SK-N-SH (cell line): Measurements from ENCODE around the gene TMEM255B. TPM values are rescaled to one million over a fixed set of nuclear protein-coding genes. Genes with fewer than 3 reads are reported as not detected.

ENCODE experiments used
- CTCF ChIA-PET: fragments of 300-600, 350-600 bp; formaldehyde crosslinking; extraction: SDS; loops from one replicate; lab custom pipeline; 2021; lab: Yijun Ruan, JAX
- POLR2A ChIA-PET: fragments of 350-600 bp; sonication (Branson Sonifier 250); formaldehyde crosslinking; extraction: SDS; loops from one replicate; lab custom pipeline; 2020; ENCODE audit warnings: antibody characterized with exemption, inconsistent platforms; lab: Yijun Ruan, JAX
- DNase-seq: peaks from one replicate; pipeline ENCODE4 v3.0.0; 2012
- H2AFZ ChIP-seq: fragments of 200-600 bp; sonication (generic); 2 replicates; pipeline ENCODE4 v1.8.1; 2016; ENCODE audit warnings: antibody characterized with exemption, mild to moderate bottlenecking, low read depth
- H3F3A ChIP-seq: fragments of 200-600 bp; sonication (generic); replicated peaks from 2 replicates; pipeline ENCODE3; 2016; ENCODE audit warnings: antibody characterized with exemption, mild to moderate bottlenecking; ENCODE audit not compliant: insufficient read depth
- H3K27ac ChIP-seq, 2 experiments: fragments of 200-500 bp in 1 of 2; fragments of 200-600 bp in 1 of 2; sonication (Bioruptor generic) in 1 of 2; sonication (generic), shearing (Covaris generic) in 1 of 2; 2 replicates each; pipeline versions ENCODE4 v1.5.1 to v1.6.1; 2014 to 2016; ENCODE audit warnings: low read depth in 2 of 2, inconsistent platforms in 1 of 2, low read length in 1 of 2, mild to moderate bottlenecking in 1 of 2, mixed read lengths in 1 of 2
- H3K27me3 ChIP-seq: fragments of 200-600 bp; sonication (generic), shearing (Covaris generic); 2 replicates; pipeline ENCODE4 v1.6.1; 2016; ENCODE audit warnings: mixed run types; ENCODE audit not compliant: insufficient read depth
- H3K36me3 ChIP-seq, 2 experiments: fragments of 200-500 bp in 1 of 2; fragments of 200-600 bp in 1 of 2; sonication (Bioruptor generic) in 1 of 2; sonication (generic) in 1 of 2; replicated peaks in 1 of 2; 2 replicates each; pipeline versions ENCODE3 to v1.5.1; 2014 to 2016; ENCODE audit warnings: low read length in 1 of 2, mild to moderate bottlenecking in 1 of 2; ENCODE audit not compliant: insufficient read depth in 2 of 2, control insufficient read depth in 1 of 2
- H3K4me1 ChIP-seq, 2 experiments: fragments of 200-500 bp in 1 of 2; fragments of 200-600 bp in 1 of 2; sonication (Bioruptor generic) in 1 of 2; sonication (generic), shearing (Covaris generic) in 1 of 2; 2 replicates each; pipeline versions ENCODE4 v1.5.1 to v1.6.1; 2014 to 2016; ENCODE audit warnings: low read depth in 1 of 2, low read length in 1 of 2, mixed run types in 1 of 2; ENCODE audit not compliant: insufficient read depth in 2 of 2, control insufficient read depth in 1 of 2
- H3K4me2 ChIP-seq: fragments of 200-600 bp; sonication (generic), shearing (Covaris generic); 2 replicates; pipeline ENCODE4 v1.6.1; 2017; ENCODE audit warnings: mixed run types
- H3K4me3 ChIP-seq, 2 experiments: fragments of 200-500 bp in 1 of 2; fragments of 200-600 bp in 1 of 2; sonication (Bioruptor generic) in 1 of 2; sonication (generic), shearing (Covaris generic) in 1 of 2; 2 replicates each; pipeline versions ENCODE4 v1.5.1 to v1.8.1; 2014 to 2016; ENCODE audit warnings: low read depth in 2 of 2, inconsistent platforms in 1 of 2, low read length in 1 of 2, mild to moderate bottlenecking in 1 of 2, mixed read lengths in 1 of 2, moderate library complexity in 1 of 2
- H3K79me2 ChIP-seq: fragments of 200-600 bp; sonication (generic); 2 replicates; pipeline ENCODE4 v1.8.1; 2017; ENCODE audit warnings: mild to moderate bottlenecking; ENCODE audit not compliant: insufficient read depth
- H3K9ac ChIP-seq: fragments of 200-600 bp; sonication (generic); 2 replicates; pipeline ENCODE4 v1.6.1; 2017; ENCODE audit warnings: mixed run types
- H3K9me2 ChIP-seq: fragments of 200-600 bp; sonication (generic); 2 replicates; pipeline ENCODE4 v1.6.1; 2017; ENCODE audit warnings: mixed run types
- H3K9me3 ChIP-seq: fragments of 200-600 bp; sonication (generic); 2 replicates; pipeline ENCODE4 v1.6.1; 2017; ENCODE audit warnings: mixed run types, mild to moderate bottlenecking, moderate library complexity
- H4K20me1 ChIP-seq: fragments of 200-600 bp; sonication (generic); 2 replicates; pipeline ENCODE4 v1.6.1; 2017; ENCODE audit warnings: mild to moderate bottlenecking, mixed run types; ENCODE audit not compliant: insufficient read depth
- CHD2 ChIP-seq: fragments of 150-350 bp; IDR thresholded peaks from 2 replicates; pipeline ENCODE4 v1.6.1; 2018; ENCODE audit warnings: low read length; ENCODE audit not compliant: partially characterized antibody
- EZH2phosphoT487 ChIP-seq: fragments of 200-600 bp; sonication (generic); IDR thresholded peaks from 2 replicates; pipeline ENCODE4 v1.6.1; 2017; ENCODE audit warnings: low read depth, mixed run types, mild to moderate bottlenecking, antibody characterized with exemption, moderate library complexity, borderline replicate concordance
- FOXJ3 ChIP-seq: sonication (generic); formaldehyde crosslinking; IDR thresholded peaks from 2 replicates; pipeline ENCODE4 v1.5.1; 2020; ENCODE audit warnings: mild to moderate bottlenecking, missing genetic modification reagents
- FOXM1 ChIP-seq: IDR thresholded peaks from 2 replicates; pipeline ENCODE4 v1.4.0; 2012; ENCODE audit warnings: low read depth, mild to moderate bottlenecking
- GATA2 ChIP-seq: sonication (generic); formaldehyde crosslinking; IDR thresholded peaks from 2 replicates; pipeline ENCODE4 v1.5.0; 2020; ENCODE audit warnings: mild to moderate bottlenecking, missing genetic modification reagents
- NFIC ChIP-seq: IDR thresholded peaks from 2 replicates; pipeline ENCODE4 v1.4.0; 2012; ENCODE audit warnings: borderline replicate concordance
- RXRA ChIP-seq: IDR thresholded peaks from 2 replicates; pipeline ENCODE4 v1.4.0; 2012; ENCODE audit warnings: low read depth, mild to moderate bottlenecking, borderline replicate concordance
- WGBS: methylation state at CpG from one replicate; pipeline ENCODE4 v1.1.6; 2017; ENCODE audit warnings: low lambda C conversion rate; 5-methylcytosine and 5-hydroxymethylcytosine counted together
- polyA plus RNA-seq, 3 experiments: library from polyadenylated mRNA; depleted of rRNA; stranded (reverse); fragments of >200 nt; gene quantifications; 2 replicates each; pipeline ENCODE4 v1.2.3, GENCODE V29; 2012

Gene TMEM255B
- polyA plus RNA-seq, 1 of the 3 experiments (the other 2 are of a cell fraction) = 14.8 TPM

DNA sequence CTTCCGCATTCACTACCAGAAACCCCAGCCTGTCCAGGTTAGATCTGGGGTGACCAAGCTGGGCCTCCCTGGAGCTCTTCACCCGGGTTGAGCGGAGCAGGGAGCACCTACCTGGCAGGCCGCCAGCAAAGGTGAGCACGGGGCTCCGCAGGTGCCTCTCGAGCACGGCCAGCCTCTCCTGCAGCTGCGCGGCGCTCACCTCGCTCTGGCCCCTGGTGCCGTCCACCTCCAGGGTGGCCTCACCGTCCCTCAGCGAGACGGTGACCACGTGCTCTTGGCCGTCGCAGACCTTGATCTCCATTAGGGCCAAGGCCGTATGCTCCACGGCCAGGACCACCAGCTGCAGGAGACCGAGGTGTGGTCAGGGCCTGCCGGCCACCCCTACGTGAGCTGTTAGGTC lies 62.8 kb downstream of the TMEM255B start:
- no peak for DNase-seq
- peak overlapping the region; percentile 53; the same call in 1 of the 2 replicates for H3K9ac ChIP-seq
- peak overlapping the region; percentile 83 for H3K4me2 ChIP-seq
- CTCF ChIA-PET = interaction anchor here (1.0 to 3.6 kb wide), 7 partner anchors 17 to 405 kb away, joined by 3 to 15 read pairs (median 5); partner anchors contain the start of gene GAS6
- no peaks in the 10 kb centered on the region for H3K9me3 ChIP-seq
- no peak for TF ChIP-seq GATA2 (CRISPR knock-in tag)
- peak; percentile 43; the same call in 1 of the 2 replicates for TF ChIP-seq NFIC
- no peaks in the 10 kb centered on the region for H3K27me3 ChIP-seq
- peaks cover 0 to 28% of the 10 kb centered on the region in 2 experiments for H3K36me3 ChIP-seq
- peaks cover 23 to 44% of the 10 kb centered on the region in 2 experiments; a peak in 3 of 4 replicates for H3K4me1 ChIP-seq
- H3K9me2 ChIP-seq = no peaks in the 10 kb centered on the region
- H3K27ac ChIP-seq = peak overlapping the region; percentile 93 to 98
- 0 out of 4 replicates have a peak overlapping the region, but pooled peaks of 1 of the 2 experiments have one; percentile 28 for H3K4me3 ChIP-seq
- H3F3A ChIP-seq = peaks cover 42% of the 10 kb centered on the region
- POLR2A ChIA-PET = interaction anchor here (2.5 kb wide), 1 partner anchor 16 kb away, joined by 8 read pairs; no protein-coding TSS in a partner anchor
- no peaks in the 10 kb centered on the region for H4K20me1 ChIP-seq
- H2AFZ ChIP-seq = no peak overlapping the region
- no peaks in the 10 kb centered on the region; the same call in 1 of the 2 replicates for H3K79me2 ChIP-seq
- 98% methylated on average over 14 of the region's 24 CpGs for WGBS

DNA sequence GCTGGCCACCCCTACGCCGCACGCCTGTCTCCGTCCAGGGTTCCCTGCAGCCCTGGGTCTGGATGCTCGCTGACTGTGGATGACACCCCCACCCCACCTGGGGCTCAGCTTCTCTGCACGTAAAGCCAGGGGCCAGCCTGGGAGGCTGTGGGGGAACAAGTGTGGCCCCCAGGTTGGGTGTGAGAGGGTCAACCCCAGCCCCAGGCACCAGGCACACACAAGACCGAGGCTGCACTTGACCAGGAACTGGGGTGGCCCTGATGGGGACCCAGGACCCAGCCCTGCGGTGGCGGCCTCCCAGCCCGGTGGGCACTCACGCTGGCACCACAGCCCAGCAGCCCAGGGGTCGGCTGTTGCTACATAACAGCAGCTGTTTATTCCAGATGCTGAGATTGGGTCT lies 63.2 kb downstream of the TMEM255B start:
- peak overlapping the region; percentile 93 to 98 for H3K27ac ChIP-seq
- WGBS = no CpG with 5 or more reads among the region's 12 CpGs

DNA sequence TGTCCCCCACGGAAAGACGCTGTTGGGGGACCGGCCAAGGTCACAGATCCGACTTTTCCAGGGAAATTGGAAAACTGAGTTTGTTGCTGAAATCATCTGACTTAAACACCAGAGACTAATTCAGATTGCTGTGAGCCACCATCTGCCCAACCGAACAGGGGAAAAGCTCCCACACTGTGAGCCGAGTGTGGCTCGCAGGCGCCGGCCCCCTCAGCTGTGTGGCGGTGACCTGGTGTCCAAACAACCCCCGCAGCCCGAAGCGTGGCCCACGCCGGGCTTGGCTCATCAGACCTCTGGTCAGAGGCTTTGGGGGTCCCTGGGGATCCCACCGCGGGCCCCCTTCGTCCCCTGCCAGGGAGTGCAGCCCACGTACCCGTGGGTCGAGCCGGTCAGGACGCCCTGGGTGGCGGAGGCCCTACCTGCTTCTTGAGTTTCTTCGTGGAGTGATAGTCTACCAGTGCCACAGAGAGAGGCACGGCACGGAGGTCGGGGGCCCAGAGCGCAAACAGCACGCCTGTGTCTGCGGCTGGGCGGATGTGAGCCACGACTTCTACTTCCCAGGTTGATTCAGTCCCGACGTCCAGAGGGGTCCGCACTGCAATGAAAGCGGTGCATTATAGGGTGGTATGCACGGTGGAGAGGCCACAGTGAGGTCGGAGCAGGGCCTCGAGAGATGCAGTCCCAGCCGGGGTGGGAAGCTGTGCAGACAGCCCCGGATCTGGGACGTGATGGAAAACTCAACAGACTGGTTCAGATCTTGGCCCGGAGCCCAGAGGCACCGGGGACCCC lies 64.1 kb downstream of the TMEM255B start:
- Histone ChIP-seq H3K27me3 (no peaks in the 10 kb centered on the region), H3K9me3 (no peaks in the 10 kb centered on the region), H3K9ac (no peak overlapping the region), H3K4me3 (no peak overlapping the region), H3K9me2 (no peaks in the 10 kb centered on the region), H3K27ac (peak overlapping the region; percentile 93 to 98; a peak in 2 of 4 replicates), H3F3A (peaks cover 37% of the 10 kb centered on the region), H3K36me3 (peaks cover 0 to 36% of the 10 kb centered on the region in 2 experiments), H3K4me2 (no peak overlapping the region), H3K4me1 (peaks cover 22 to 38% of the 10 kb centered on the region in 2 experiments; a peak in 3 of 4 replicates), H2AFZ (no peak overlapping the region), H4K20me1 (no peaks in the 10 kb centered on the region), H3K79me2 (no peaks in the 10 kb centered on the region; the same call in 1 of the 2 replicates)
- ChIA-PET CTCF (interaction anchor here (1.2 kb wide), 1 partner anchor 403 kb away, joined by 3 read pairs; no protein-coding TSS in a partner anchor), POLR2A (no interaction called here)
- no peak for TF ChIP-seq RXRA
- no peak for TF ChIP-seq FOXM1
- no peak for TF ChIP-seq FOXJ3 (CRISPR knock-in tag)
- no peak for TF ChIP-seq EZH2phosphoT487
- 98% methylated on average over 18 of the region's 45 CpGs for WGBS
- no peak for DNase-seq

More for the DNA sequence above, 63.2 kb downstream of the TMEM255B start:
- TF ChIP-seq CHD2 = no peak
- POLR2A ChIA-PET = no interaction called here
- Histone ChIP-seq H3K4me2 (peak overlapping the region; percentile 83; the same call in 1 of the 2 replicates), H3K9me3 (no peaks in the 10 kb centered on the region), H3K27me3 (no peaks in the 10 kb centered on the region), H3K79me2 (no peaks in the 10 kb centered on the region; the same call in 1 of the 2 replicates), H2AFZ (no peak overlapping the region), H3K9me2 (no peaks in the 10 kb centered on the region), H3K36me3 (peaks cover 0 to 32% of the 10 kb centered on the region in 2 experiments), H3F3A (peaks cover 42% of the 10 kb centered on the region), H3K9ac (0 out of 2 replicates have a peak overlapping the region, but pooled peaks have one; percentile 53), H3K4me3 (no peak overlapping the region), H3K4me1 (peaks cover 22 to 44% of the 10 kb centered on the region in 2 experiments; a peak in 3 of 4 replicates), H4K20me1 (no peaks in the 10 kb centered on the region)
- DNase-seq = no peak
- CTCF ChIA-PET = interaction anchor here (1.0 to 1.4 kb wide), 3 partner anchors 35 to 404 kb away, joined by 3 to 4 read pairs (median 3); no protein-coding TSS in a partner anchor
